HG02798 (cell line): Measurements from ENCODE around the gene TTLL9.

Experiments
- ATAC-seq: cut with Tn5 transposase; IDR thresholded peaks from one replicate; pipeline ENCODE4 v1.9.1; 2021; ENCODE audit warnings: mild to moderate bottlenecking; ENCODE audit not compliant: unreplicated experiment, poor library complexity

TTLL9 gene

GRCh38 chr20:31934968-31935764, 64.7 kb downstream of the TTLL9 start:
- no peak for ATAC-seq

- ATAC-seq, result no peak
Observed at GRCh38 chr20:31936420-31936819, 66.0 kb downstream of the TTLL9 start.

- ATAC-seq, result no peak
Observed at GRCh38 chr20:31937820-31938219, 67.4 kb downstream of the TTLL9 start.

GRCh38 chr20:31939661-31940060, 69.2 kb downstream of the TTLL9 start:
- no peak for ATAC-seq

GRCh38 chr20:31943052-31943471, 72.6 kb downstream of the TTLL9 start:
- no peak for ATAC-seq

GRCh38 chr20:31945319-31945718, 74.9 kb downstream of the TTLL9 start:
- no peak for ATAC-seq

- no peak for ATAC-seq
Observed at GRCh38 chr20:31945785-31946184, 75.4 kb downstream of the TTLL9 start.

- ATAC-seq, result no peak
Observed at GRCh38 chr20:31948008-31948407, 77.6 kb downstream of the TTLL9 start.

- no peak for ATAC-seq
Observed at GRCh38 chr20:31949877-31950646, 79.6 kb downstream of the TTLL9 start.

GRCh38 chr20:31951203-31951529, 80.7 kb downstream of the TTLL9 start:
- ATAC-seq, result no peak

GRCh38 chr20:31951530-31952453, 81.4 kb downstream of the TTLL9 start, which contains the start of gene PDRG1:
PDRG1 (minus strand) TSS chr20:31952046; CDS start chr20:31951961, 85 bp downstream.
- ATAC-seq, result peak; percentile 94

- ATAC-seq, result no peak
Observed at GRCh38 chr20:31953556-31954148, 83.2 kb downstream of the TTLL9 start.

- ATAC-seq, result no peak
Observed at GRCh38 chr20:31954500-31954899, 84.1 kb downstream of the TTLL9 start.

- no peak for ATAC-seq
Observed at GRCh38 chr20:31956556-31957526, 86.4 kb downstream of the TTLL9 start.

- ATAC-seq, result no peak
Observed at GRCh38 chr20:31962761-31963160, 92.3 kb downstream of the TTLL9 start.

GRCh38 chr20:31963889-31964288, 93.5 kb downstream of the TTLL9 start:
- ATAC-seq, result no peak

GRCh38 chr20:31966991-31967655, 96.7 kb downstream of the TTLL9 start:
- ATAC-seq, result no peak

GRCh38 chr20:31967830-31968249, 97.4 kb downstream of the TTLL9 start, which contains the start of gene XKR7:
XKR7 (plus strand) TSS chr20:31968151; CDS start chr20:31968176, 25 bp downstream.
- ATAC-seq, result no peak
